Fibroblast of mammary gland (primary cell): ENCODE measurements around the gene ANKRD28.

Experiments used
- DNase-seq: peaks from one replicate; pipeline ENCODE4 v3.0.0-alpha.2; 2010; ENCODE audit warnings: low read depth
- H3K4me3 ChIP-seq: 2 replicates; pipeline ENCODE4 v1.5.1; 2011; ENCODE audit warnings: low read depth, mild to moderate bottlenecking, low read length, moderate library complexity; ENCODE audit not compliant: control insufficient read depth
- TF ChIP-seq, protein P1 (sequence below): conservative IDR thresholded peaks from 2 replicates; pipeline ENCODE4 v1.5.1; 2011; ENCODE audit warnings: low read depth, low read length, inconsistent platforms; ENCODE audit not compliant: control insufficient read depth, insufficient read depth

Gene ANKRD28

DNA sequence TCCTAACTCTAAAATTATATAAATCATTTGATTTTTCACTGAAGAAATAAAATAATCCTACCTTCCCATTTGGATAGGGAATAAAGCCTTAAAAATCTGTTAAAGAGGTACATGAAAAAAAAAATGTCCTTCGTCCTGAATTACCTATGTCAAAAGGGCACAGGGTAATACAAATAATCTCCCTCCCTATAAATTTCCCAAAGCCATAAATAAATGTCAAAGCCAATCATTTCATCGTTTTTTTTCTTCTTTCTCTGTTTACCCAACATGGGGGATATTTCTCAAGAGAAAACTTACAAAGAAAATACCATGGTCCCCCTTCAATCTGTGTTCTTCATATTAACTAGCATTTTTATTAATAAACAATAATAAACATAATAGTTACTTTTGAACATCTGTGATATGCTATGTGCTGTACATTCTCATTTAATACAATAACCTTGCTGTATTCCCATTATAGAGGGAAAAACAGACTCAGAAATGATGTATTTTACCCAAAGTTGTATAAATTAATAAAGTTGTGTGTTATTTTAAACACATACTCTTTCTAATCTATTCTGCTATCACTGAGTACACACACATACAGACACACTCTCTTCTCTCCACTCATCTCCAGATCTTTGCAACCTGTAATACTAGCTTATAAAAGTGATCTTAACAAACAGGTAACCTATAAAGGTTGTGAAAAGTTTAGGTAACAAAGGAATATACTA lies 910 bp upstream of the ANKRD28 start:
- TF ChIP-seq, protein P1, sequence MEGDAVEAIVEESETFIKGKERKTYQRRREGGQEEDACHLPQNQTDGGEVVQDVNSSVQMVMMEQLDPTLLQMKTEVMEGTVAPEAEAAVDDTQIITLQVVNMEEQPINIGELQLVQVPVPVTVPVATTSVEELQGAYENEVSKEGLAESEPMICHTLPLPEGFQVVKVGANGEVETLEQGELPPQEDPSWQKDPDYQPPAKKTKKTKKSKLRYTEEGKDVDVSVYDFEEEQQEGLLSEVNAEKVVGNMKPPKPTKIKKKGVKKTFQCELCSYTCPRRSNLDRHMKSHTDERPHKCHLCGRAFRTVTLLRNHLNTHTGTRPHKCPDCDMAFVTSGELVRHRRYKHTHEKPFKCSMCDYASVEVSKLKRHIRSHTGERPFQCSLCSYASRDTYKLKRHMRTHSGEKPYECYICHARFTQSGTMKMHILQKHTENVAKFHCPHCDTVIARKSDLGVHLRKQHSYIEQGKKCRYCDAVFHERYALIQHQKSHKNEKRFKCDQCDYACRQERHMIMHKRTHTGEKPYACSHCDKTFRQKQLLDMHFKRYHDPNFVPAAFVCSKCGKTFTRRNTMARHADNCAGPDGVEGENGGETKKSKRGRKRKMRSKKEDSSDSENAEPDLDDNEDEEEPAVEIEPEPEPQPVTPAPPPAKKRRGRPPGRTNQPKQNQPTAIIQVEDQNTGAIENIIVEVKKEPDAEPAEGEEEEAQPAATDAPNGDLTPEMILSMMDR: no peak
- DNase-seq: no peak
- no peak overlapping the region for H3K4me3 ChIP-seq

DNA sequence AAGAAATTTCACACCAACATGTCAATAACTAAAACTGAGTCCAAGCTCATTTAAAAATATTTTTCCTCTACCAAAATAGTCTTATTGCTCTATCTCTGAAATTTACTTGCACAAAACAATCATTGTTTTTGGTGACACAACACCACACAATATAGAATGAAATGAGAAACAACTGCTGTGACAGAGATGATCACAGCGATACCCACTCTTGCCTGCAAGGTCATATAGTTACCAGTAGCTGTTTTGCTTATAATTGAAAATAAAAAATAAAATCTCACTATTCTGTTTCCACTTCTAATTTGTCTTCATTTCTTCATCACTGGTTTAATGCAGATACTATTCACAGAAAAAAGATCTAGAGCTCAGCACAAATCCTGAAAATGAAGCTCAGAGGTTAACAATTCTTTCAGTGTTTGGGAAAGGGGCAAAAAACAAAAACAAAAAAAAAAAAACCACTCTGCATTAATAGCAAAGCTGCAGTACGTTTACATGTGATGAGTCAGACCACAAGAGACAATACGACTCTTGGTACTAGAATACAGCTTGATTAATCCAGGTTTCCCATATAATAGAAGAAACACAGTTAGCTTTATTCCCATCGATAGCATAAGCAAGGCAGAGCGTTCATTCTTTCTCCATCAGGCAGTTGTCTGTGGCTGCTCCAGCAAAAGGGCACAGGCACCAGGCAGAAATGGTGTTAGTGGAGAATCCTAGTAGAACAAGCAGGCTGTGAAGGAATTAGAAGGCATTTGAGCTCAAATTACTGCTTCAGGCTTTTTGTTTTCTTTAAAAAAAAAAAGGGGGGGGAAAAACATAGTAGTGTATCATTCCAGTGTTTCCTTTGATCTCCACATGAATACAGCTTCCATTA lies 773 bp downstream of the ANKRD28 start:
- DNase-seq: peak; percentile 89
- TF ChIP-seq, protein P1: no peak
- H3K4me3 ChIP-seq: peak overlapping the region; percentile 92

DNA sequence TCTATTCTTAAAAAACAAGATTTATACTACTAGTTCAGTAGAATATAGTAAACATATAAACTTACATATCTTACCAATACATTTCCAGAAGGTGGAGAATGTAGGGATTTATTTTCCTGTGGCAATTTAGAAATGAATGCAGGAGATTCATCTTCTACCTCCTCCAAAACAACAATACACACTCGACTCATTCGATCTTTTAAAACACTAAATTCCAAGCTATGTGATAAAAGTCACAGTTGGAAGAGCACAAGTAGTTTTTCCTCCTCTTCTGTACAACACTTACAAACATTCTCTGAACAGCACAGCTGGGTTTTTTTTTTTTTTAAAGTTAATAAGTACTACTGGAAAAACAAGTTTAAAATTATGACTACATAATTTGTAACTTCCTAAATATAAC lies 1.4 kb downstream of the ANKRD28 start:
- peak overlapping the region; percentile 92 for H3K4me3 ChIP-seq
- DNase-seq: no peak
- TF ChIP-seq, protein P1: no peak

- peak overlapping the region; percentile 92 for H3K4me3 ChIP-seq
These were observed 2.0 kb downstream of the ANKRD28 start for GRCh38 chr3:15795651-15796308.

GRCh38 chr3:15794842-15795650 lies 2.7 kb downstream of the ANKRD28 start:
- TF ChIP-seq, protein P1: peak; percentile 31
- DNase-seq: no peak
- peak overlapping the region; percentile 92 for H3K4me3 ChIP-seq

More at GRCh38 chr3:15795651-15796308, 2.0 kb downstream of the ANKRD28 start:
- TF ChIP-seq, protein P1: no peak
- DNase-seq: peak; percentile 59

GRCh38 chr3:15794303-15794771 lies 3.4 kb downstream of the ANKRD28 start:
- H3K4me3 ChIP-seq: peak overlapping the region; percentile 92
- peak; percentile 86 for DNase-seq
- TF ChIP-seq, protein P1: no peak
